ENCODE results near the gene ADAMTS2. TPM values are rescaled to one million over a fixed set of nuclear protein-coding genes. Genes with fewer than 3 reads are reported as not detected.

Gene ADAMTS2
- polyA plus RNA-seq, 3 donors = 0.74 to 2.3 TPM; not detected in 1

- Mint-ChIP-seq H3K27me3 (ENCODE audit: low read depth in 3 of 3) (peaks cover 2 to 7% (median 3%) of the 10 kb centered on the region in 3 donors), H3K9me3 (peaks cover 0 to 2% (median 0%) of the 10 kb centered on the region in 7 donors), H3K4me3 (no peak overlapping the region), H3K4me1 (no peaks in the 10 kb centered on the region), H3K36me3 (no peaks in the 10 kb centered on the region), H3K27ac (peak overlapping the region in 1 of 7 donors; percentile 20)
- no peak for DNase-seq
- H3K36me3 ChIP-seq (replicated peaks in 1 of 2; ENCODE audit: control insufficient read depth in 1 of 2, insufficient read depth in 2 of 2, low read length in 2 of 2) = no peaks in the 10 kb centered on the region
- H3K27me3 ChIP-seq (ENCODE audit: control insufficient read depth in 2 of 2, insufficient read depth in 2 of 2, low read length in 2 of 2) = no peaks in the 10 kb centered on the region
- no peak overlapping the region for H3K4me3 ChIP-seq (replicated peaks in 1 of 3; ENCODE audit: low read depth in 2 of 3, low read length in 3 of 3)
- H2AFZ ChIP-seq (ENCODE audit: insufficient read depth, low read depth, low read length, poor library complexity, severe bottlenecking) = no peak overlapping the region
- H3K4me1 ChIP-seq (ENCODE audit: control insufficient read depth in 1 of 2, insufficient read depth in 2 of 2, low read length in 2 of 2) = no peaks in the 10 kb centered on the region
- no peak overlapping the region for H3K27ac ChIP-seq (ENCODE audit: low read depth in 1 of 2, low read length in 2 of 2)
- no peaks in the 10 kb centered on the region for H3K9me3 ChIP-seq (replicated peaks in 1 of 2; ENCODE audit: control insufficient read depth in 1 of 2, insufficient read depth in 1 of 2, low read length in 2 of 2)
- no peak overlapping the region for H3K4me2 ChIP-seq (replicated peaks; ENCODE audit: extremely low read depth, low read length, poor library complexity, severe bottlenecking)
- no peak for TF ChIP-seq CTCF (IDR thresholded peaks at IDR 0.05)
- no peaks in the 10 kb centered on the region for H3K79me2 ChIP-seq (ENCODE audit: insufficient read depth, low read length)
- H4K20me1 ChIP-seq (ENCODE audit: insufficient read depth, low read length) = no peaks in the 10 kb centered on the region
- intact Hi-C loops (cut with micrococcal nuclease) = no loop called here
- H3K9ac ChIP-seq (ENCODE audit: insufficient read depth, low read length, poor library complexity, severe bottlenecking) = no peak overlapping the region
- 86% methylated on average over 13 of the region's 15 CpGs for WGBS (ENCODE audit: insufficient coverage)
Measured at GRCh38 chr5:179194201-179194910, 150.9 kb downstream of the ADAMTS2 start.

- Mint-ChIP-seq H3K27ac (no peak overlapping the region), H3K36me3 (no peaks in the 10 kb centered on the region), H3K9me3 (no peaks in the 10 kb centered on the region), H3K4me1 (no peaks in the 10 kb centered on the region), H3K4me3 (no peak overlapping the region), H3K27me3 (ENCODE audit: low read depth in 3 of 3) (peaks cover 2 to 7% (median 3%) of the 10 kb centered on the region in 3 donors)
- Histone ChIP-seq H3K79me2 (ENCODE audit: insufficient read depth, low read length) (no peaks in the 10 kb centered on the region), H2AFZ (ENCODE audit: insufficient read depth, low read depth, low read length, poor library complexity, severe bottlenecking) (no peak overlapping the region), H3K9ac (ENCODE audit: insufficient read depth, low read length, poor library complexity, severe bottlenecking) (no peak overlapping the region), H3K27ac (ENCODE audit: low read depth in 1 of 2, low read length in 2 of 2) (no peak overlapping the region), H3K4me3 (replicated peaks in 1 of 3; ENCODE audit: low read depth in 2 of 3, low read length in 3 of 3) (no peak overlapping the region), H3K4me2 (replicated peaks; ENCODE audit: extremely low read depth, low read length, poor library complexity, severe bottlenecking) (no peak overlapping the region), H3K36me3 (replicated peaks in 1 of 2; ENCODE audit: control insufficient read depth in 1 of 2, insufficient read depth in 2 of 2, low read length in 2 of 2) (no peaks in the 10 kb centered on the region), H3K27me3 (ENCODE audit: control insufficient read depth in 2 of 2, insufficient read depth in 2 of 2, low read length in 2 of 2) (no peaks in the 10 kb centered on the region), H3K4me1 (ENCODE audit: control insufficient read depth in 1 of 2, insufficient read depth in 2 of 2, low read length in 2 of 2) (no peaks in the 10 kb centered on the region), H3K9me3 (replicated peaks in 1 of 2; ENCODE audit: control insufficient read depth in 1 of 2, insufficient read depth in 1 of 2, low read length in 2 of 2) (no peaks in the 10 kb centered on the region), H4K20me1 (ENCODE audit: insufficient read depth, low read length) (no peaks in the 10 kb centered on the region)
- no peak for TF ChIP-seq CTCF (IDR thresholded peaks at IDR 0.05)
- intact Hi-C loops (cut with micrococcal nuclease) = no loop called here
- DNase-seq = no peak
- WGBS (ENCODE audit: insufficient coverage) = 97% methylated on average over 7 of the region's 11 CpGs
Measured at GRCh38 chr5:179193746-179194145, 151.5 kb downstream of the ADAMTS2 start.
